Right hindlimb (tissue), 1 donor: ENCODE data around the gene SLC7A8.
"Not testable (repeated sequence)": the region's sequence is repeated elsewhere in the genome, so short reads cannot be mapped to it uniquely, and the experiment has no call there.

Experiments used
- DNase-seq: peaks from one replicate; pipeline ENCODE4 v3.0.0-alpha.2; 2018

The SLC7A8 gene

DNA sequence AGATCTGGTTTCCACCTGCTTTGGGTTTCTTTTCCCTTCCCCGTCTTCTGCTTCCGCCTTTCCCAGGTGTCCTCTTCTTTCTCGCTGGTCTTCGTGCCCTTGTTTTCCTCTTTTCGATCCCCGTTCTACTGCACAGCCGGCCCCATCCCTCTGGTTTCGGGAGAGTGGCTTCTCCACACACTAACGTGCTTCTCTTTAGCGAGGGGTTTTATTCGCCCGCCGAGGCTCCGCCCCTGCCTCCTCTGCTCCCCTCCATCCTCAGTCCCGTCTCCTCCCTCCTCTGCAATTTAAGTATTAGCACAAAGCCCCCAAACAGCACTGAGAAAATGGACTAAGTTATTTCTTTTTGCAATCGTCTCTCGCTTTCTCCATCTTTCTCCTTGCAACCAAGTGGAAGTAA is at the start of gene SLC7A8:
Gene SLC7A8, minus strand, starts transcription at position 182 of the 400 bp plus-strand sequence. CDS start 746 bp downstream, outside the sequence.
- DNase-seq: peak; percentile 73

- DNase-seq: not testable (repeated sequence)
Measured at GRCh38 chr14:23232241-23232808, 48.9 kb upstream of the SLC7A8 start.

GRCh38 chr14:23228812-23229211 is 45.4 kb upstream of the SLC7A8 start:
- no peak for DNase-seq

DNA sequence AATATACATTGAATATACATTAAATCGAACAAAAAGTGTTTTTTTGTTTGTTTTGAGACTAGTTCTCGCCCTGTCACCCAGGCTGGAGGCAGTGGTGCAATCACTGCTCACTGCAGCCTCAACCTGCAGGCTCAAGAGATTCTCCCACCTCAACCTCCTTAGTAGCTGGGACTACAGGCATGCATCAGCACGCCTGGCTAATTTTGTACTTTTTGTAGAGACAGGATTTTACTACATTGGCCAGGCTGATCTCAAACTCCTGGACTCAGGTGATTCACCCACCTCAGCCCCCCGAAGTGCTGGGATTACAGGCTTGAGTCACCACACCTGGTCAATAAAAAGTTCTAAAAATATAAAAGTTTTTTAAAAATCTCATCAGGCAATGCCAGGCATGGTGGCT is 44.1 kb upstream of the SLC7A8 start:
- DNase-seq: no peak

DNA sequence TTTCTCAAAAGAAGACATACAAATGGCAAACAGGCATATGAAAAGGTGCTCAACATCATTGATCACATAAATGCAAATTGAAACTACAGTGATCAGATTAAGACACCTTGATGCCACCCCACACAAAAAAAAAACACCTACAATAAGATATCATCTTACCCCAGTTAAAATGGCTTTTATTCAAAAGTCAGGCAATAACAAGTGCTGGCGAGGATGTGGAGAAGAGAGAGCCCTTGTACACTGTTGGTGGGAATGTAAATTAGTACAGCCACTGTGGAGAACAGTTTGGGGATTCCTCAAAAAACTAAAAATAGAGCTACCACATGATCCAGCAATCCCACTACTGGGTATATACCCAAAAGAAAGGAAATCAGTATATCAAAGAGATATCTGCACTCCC is 41.5 kb upstream of the SLC7A8 start:
- DNase-seq: not testable (repeated sequence)

DNA sequence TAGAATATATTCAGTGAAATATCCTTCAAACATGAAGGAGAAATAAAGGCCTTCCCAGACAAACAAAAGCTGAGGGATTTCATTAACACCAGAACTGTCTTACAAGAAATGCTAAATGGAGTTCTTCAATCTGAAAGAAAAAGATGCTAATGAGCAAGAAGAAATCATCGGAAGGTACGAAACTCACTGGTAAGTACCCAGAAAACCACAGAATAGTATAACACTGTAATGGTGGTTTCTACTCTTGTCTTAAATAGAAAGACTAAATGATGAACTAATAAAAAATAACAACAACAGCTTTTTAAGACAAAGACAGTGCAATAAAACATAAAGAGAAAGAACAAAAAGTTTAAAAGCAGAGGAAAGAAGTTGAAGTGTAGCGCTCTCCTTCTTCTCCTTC is 35.6 kb upstream of the SLC7A8 start:
- no peak for DNase-seq

DNA sequence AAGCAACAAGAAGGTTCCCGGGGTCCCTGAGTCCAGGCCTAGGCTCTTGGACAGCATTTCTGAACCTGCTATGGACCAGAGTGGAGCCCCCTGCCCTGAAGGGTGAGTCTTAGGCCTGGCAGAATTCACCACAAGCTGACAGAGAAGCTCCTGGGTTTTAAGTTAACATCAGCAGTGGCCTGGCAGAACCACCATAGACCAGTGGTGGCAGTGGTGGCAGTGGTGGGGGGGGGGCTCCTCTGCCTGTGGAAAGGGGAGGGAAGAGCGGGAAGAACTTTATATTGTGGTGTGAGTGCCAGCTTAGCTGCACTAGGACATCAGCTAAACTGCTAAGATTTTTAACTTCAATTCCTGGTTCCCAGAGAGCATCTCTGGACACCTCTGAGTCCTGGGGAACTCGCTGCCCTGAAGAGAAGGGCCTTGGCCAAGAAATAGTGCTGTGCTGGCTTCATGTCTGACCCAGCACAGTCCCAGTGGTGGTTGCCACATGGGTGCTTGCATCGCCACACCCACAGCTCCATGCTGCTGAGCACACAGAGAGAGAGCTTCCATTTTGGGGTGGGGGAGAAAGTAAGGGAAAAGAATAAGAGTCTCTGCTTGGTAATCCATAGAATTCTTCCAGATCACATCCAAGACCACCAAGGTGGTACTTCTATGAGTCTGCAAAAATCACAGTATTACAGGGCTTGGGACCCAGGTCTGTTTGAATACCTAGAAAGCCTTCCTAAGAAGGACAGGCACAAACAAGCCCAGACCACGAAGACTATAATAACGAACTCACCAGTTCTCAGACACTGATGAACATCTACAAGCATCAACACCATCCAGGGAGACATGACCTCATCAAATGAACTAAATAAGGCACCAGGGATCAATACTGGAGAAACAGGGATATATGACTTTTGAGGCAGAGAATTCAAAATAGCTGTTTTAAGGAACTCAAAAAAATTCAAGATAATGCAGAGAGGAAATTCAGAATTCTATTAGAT is 33.9 kb upstream of the SLC7A8 start:
- DNase-seq: no peak

- DNase-seq: no peak
Measured at GRCh38 chr14:23215421-23215820, 32.0 kb upstream of the SLC7A8 start.

- no peak for DNase-seq
Measured at GRCh38 chr14:23209651-23210423, 26.4 kb upstream of the SLC7A8 start.

GRCh38 chr14:23208324-23208723 is 24.9 kb upstream of the SLC7A8 start:
- peak; percentile 35 for DNase-seq

- DNase-seq: no peak
Measured at GRCh38 chr14:23207146-23207540, 23.7 kb upstream of the SLC7A8 start.

DNA sequence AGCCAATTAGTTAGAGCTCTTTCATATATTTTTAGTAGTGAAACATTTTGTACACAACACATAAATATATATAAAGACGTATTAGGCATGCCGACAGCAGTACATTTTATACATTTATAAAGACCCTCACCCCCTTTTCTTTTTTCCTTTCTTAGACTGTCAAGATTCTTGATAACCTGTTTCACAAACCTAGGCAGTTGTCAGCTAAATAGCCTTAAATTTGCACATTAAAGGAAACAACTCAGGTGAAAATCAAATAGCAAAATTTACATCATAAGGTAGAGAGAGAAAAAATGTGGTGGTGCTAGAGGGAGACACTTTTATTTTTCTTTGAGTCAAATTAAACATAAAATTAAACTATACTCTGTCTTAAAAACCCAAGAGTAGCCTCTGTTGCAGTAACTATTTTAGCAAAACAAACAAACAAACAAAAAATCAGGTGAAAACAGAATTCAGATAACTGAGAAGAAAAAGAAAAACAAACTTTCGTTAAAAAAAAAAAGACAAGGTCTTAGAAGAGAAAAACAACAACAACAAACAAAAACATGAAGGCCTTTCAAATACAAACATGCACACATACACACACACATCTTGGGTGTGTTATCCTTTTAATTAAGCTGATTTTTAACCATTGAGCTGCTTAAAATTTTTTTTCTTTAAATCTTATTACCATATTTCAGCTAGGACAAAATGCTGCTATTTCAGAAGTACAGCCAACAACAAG is 23.1 kb upstream of the SLC7A8 start:
- DNase-seq: no peak

DNA sequence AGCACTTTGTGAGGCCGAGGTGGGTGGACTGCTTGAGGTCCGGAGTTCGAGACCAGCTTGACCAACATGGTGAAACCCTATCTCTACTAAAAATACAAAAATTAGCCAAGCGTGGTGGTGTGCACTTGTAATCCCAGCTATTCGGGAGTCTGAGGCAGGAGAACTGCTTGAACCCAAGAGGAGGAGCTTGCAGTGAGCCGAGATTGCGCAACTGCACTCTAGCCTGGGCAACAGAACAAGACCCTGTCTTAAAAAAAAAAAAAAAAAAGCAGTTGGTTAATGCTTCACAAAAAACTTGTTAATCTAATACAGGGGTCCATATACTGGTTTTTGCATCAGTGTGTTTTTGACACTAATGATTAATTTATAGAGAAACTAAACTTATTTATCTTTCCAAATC is 18.5 kb upstream of the SLC7A8 start:
- DNase-seq: no peak

GRCh38 chr14:23199141-23199540 is 15.7 kb upstream of the SLC7A8 start:
- DNase-seq: not testable (repeated sequence)

GRCh38 chr14:23196487-23196886 is 13.0 kb upstream of the SLC7A8 start:
- not testable (repeated sequence) for DNase-seq

- no peak for DNase-seq
Measured at GRCh38 chr14:23195552-23196101, 12.2 kb upstream of the SLC7A8 start.

DNA sequence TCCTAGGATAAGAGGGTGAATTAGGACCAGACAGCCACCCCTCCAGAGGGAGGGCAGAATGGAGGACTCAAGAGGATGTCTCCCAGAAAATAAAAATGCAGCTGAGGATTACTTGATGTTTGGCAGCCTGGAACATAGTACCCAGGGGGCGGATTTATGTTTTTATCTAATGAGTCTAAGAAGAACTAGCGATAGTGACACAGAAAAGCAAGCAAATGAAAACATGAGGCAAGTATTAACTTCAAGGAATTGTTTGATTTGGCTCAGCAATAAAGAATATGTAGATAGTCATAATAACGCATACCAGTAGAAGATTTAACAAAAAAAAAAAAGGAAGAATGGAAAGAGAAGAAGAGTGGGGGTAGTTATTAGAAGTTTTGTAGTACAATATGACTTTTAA is 10.0 kb upstream of the SLC7A8 start:
- no peak for DNase-seq

DNA sequence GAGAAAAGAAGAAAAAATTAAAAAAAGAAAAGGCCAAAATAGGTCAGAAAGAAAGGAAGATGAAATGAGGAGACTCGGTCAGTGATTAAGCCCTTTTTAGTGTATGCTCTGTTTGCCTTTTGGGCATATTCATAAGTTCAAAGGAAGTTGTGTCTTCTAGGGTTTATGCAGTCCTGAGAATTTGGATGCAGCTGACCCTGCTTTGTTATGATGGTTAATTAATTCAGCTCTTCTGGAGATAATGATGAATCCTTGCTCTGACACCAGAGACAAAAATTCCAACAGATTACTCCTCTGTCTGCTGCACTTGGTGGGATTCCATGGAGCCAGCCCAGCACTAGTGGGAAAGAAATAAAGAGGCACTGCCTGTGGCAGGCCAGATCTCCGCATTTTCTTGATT is 4.5 kb upstream of the SLC7A8 start:
- DNase-seq: no peak

DNA sequence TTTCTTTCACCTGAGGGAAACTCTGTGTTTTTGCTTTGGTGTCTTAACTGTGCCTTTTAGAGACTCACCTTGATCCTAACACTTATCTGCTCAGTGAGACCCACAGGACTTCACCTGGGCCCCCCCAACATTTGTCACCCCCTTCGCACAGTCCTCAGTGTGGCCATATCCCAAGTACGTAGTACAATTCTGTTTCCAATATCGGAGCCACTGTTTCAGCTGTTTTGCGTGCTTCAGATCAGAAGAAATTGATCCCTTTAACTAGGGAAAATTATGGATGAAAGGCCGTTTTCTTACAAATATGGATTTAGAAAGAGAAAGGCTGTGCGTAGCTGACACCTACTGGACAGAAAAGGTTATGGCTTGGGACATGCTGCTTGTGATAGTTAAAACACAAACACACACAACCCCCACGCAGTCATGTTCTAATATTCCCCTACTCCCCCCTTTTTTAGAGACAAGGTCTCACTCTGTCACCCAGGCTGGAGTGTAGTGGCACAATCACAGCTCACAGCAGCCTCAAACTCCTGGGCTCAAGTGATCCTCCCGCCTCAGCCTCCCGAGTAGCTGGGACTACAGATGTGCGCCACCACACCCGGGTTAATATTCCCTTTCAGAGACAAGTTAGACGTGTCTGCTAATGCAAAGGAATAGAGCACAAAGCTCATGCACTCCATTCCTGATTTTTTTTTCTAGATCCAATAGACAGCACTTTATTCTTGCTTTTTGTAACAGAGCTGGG is 3.6 kb upstream of the SLC7A8 start:
- peak; percentile 58 for DNase-seq

GRCh38 chr14:23185063-23185462 is 1.6 kb upstream of the SLC7A8 start:
- DNase-seq: no peak

- no peak for DNase-seq
Measured at GRCh38 chr14:23183158-23183470, 346 bp downstream of the SLC7A8 start.
